Stimulated activated naive CD8-positive, alpha-beta T cell treated with anti-CD3 and anti-CD28 coated beads, Interleukin-15, Interleukin-2, amounts not matched to agents 100 U/mL and 50 U/mL, for 24 hours (primary cell): ENCODE measurements around the gene TXNL1.

ENCODE experiments used
- ATAC-seq: fragments of 150-1000 bp; cut with Tn5 transposase; one replicate; pipeline ENCODE4 v1.10.0; 2021
- DNase-seq: peaks from one replicate; pipeline ENCODE4 v3.0.0; 2021

Gene TXNL1

GRCh38 chr18:56569416-56569815, 69.0 kb downstream of the TXNL1 start:
- DNase-seq: no peak
- ATAC-seq: no peak

GRCh38 chr18:56568986-56569385, 69.4 kb downstream of the TXNL1 start:
- no peak for ATAC-seq
- DNase-seq: no peak

DNA sequence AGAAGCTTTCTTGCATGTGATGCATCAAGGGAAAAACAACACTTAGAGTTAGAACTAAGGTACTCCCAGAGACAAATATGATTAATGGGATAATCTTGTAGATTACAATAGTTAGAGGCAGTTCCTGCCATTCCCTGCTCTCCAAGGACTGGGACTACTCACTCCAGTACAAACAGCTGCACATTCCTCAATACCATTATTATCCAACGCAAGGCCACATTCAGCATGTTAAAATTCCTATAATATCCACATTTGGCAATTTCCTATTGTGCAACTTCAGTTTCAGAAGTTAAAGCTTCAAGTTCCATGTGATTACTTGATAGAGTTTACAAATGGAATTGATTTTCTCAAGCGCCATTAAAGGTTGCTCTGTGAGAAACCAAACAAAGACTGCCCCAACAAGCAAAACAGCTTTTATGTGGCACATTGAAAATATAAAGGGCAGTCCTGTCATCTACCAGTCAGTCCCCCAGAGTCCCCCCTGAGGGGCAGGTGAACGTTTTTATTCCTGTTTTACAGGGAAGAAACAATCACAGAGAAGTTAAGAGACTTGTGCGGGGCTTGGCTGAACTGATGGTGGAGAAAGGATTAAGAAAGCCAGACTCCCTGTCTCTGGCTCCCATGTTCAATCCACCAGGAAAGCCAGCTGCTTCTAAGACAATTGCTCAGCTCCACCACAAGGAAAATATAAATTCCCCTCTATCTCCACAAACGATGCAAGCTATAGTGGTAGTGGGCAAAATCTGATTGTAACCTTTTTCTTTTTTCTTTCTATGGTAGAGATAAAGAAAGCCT, 72.6 kb downstream of the TXNL1 start:
- ATAC-seq: no peak
- no peak for DNase-seq

DNA sequence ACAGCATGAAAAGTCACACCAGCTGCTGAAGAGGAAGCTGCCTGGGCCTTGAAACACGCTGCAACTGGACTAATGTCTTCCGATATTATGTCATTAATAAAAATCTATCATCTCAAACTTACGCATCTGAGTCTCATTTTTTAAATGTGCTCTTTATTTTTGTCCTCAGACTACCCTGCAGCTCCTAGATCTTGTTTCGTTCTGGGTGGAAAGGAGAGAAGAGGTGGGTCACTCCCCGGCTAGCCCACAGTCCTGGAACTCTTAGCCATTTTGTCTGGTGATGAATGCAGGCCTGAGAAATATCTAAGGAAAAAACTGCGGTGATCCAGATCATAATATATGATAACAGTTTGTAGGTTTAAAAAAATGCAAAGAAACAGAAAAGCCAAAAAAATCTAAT, 73.3 kb downstream of the TXNL1 start:
- ATAC-seq: no peak
- DNase-seq: no peak

DNA sequence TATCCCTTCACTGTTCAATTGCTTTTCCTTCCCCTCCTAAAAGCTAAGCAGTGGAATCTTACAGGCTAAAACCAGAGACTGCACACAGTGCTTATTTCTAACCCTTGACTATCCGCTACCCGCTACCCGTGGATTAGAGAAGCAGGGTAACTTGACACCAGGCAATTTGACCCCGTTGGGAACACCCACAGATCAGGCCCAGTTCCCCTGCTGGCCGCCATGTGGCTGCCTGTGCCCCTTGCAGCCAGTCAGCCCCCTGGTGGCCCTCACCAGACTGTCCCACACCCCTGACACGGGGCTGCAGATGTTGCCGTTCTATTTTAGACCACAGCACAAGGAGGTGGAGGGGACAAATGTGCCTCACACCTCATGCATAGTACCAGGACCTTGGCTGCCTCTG, 74.8 kb downstream of the TXNL1 start:
- no peak for ATAC-seq
- DNase-seq: no peak

GRCh38 chr18:56562479-56562878, 75.9 kb downstream of the TXNL1 start:
- ATAC-seq (no peak), DNase-seq (no peak)

- no peak for ATAC-seq
- DNase-seq: no peak
These were observed 77.4 kb downstream of the TXNL1 start for GRCh38 chr18:56560992-56561391.

DNA sequence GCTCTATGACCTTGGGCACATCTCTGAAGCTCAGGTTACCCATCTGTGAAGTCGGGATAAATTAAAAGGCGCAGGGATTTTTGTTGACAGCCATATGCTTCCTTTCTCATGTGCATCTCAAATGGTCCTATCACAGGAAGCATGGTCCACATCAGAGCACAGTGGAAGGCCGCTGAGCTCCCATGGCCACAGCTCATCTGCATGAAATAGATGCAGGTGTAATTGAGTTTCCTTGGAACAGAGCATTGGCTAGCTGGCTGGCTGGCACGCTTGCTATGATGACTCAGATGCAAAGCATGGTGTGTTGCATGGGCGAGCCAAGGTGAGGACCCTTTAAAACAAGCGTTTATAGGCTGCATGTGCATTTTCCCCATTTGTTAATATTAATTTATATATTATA, 79.3 kb downstream of the TXNL1 start:
- DNase-seq (no peak), ATAC-seq (no peak)

- DNase-seq (no peak), ATAC-seq (no peak)
These were observed 81.5 kb downstream of the TXNL1 start for GRCh38 chr18:56556907-56557306.

- no peak for DNase-seq
- ATAC-seq: no peak
These were observed 88.3 kb downstream of the TXNL1 start for GRCh38 chr18:56550121-56550520.
